Right renal cortex interstitium (tissue), 3 donors: ENCODE results near the gene NR3C2. TPM values are rescaled to one million over a fixed set of nuclear protein-coding genes. Genes with fewer than 3 reads are reported as not detected.
"Not testable (repeated sequence)": the region's sequence is repeated elsewhere in the genome, so short reads cannot be mapped to it uniquely, and the experiment has no call there.

Experiments
- DNase-seq, 3 donors: peaks; one replicate each; pipeline ENCODE4 v3.0.0-alpha.2; 2013; ENCODE audit warnings: low read depth in 3 of 3, low spot score in 2 of 3
- polyA plus RNA-seq, 3 donors: library from polyadenylated mRNA; unstranded; fragments of 120-200 nt; gene quantifications; one replicate each; pipeline ENCODE4 v1.2.1, GENCODE V29; 2013; ENCODE audit not compliant: insufficient read length in 3 of 3

NR3C2 gene
- polyA plus RNA-seq, 3 donors: 15.8 to 17.8 (median 17.6) TPM

GRCh38 chr4:148182230-148182911, 259.8 kb downstream of the NR3C2 start:
- DNase-seq: no peak

GRCh38 chr4:148173397-148174017, 268.7 kb downstream of the NR3C2 start:
- no peak for DNase-seq

GRCh38 chr4:148171596-148171995, 270.6 kb downstream of the NR3C2 start:
- DNase-seq: no peak

GRCh38 chr4:148170408-148171365, 271.5 kb downstream of the NR3C2 start:
- no peak for DNase-seq

GRCh38 chr4:148166132-148166591, 276.1 kb downstream of the NR3C2 start:
- no peak for DNase-seq

GRCh38 chr4:148164557-148164956, 277.7 kb downstream of the NR3C2 start:
- DNase-seq: peak in 1 of 3 donors; percentile 49

- no peak for DNase-seq
Measured at GRCh38 chr4:148162991-148163390, 279.2 kb downstream of the NR3C2 start.

GRCh38 chr4:148162519-148162918, 279.7 kb downstream of the NR3C2 start:
- no peak for DNase-seq

- no peak for DNase-seq
Measured at GRCh38 chr4:148161601-148162000, 280.6 kb downstream of the NR3C2 start.

GRCh38 chr4:148159793-148160192, 282.4 kb downstream of the NR3C2 start:
- no peak for DNase-seq

GRCh38 chr4:148154769-148155168, 287.4 kb downstream of the NR3C2 start:
- no peak for DNase-seq

GRCh38 chr4:148152868-148153625, 289.2 kb downstream of the NR3C2 start:
- peak in 1 of 3 donors; percentile 57 for DNase-seq

GRCh38 chr4:148151806-148152205, 290.4 kb downstream of the NR3C2 start:
- DNase-seq: no peak

GRCh38 chr4:148145475-148145874, 296.7 kb downstream of the NR3C2 start:
- no peak for DNase-seq

GRCh38 chr4:148143174-148143573, 299.0 kb downstream of the NR3C2 start:
- DNase-seq: no peak

GRCh38 chr4:148141501-148141900, 300.7 kb downstream of the NR3C2 start:
- DNase-seq: no peak

- no peak for DNase-seq
Measured at GRCh38 chr4:148126825-148127224, 315.4 kb downstream of the NR3C2 start.

- no peak for DNase-seq
Measured at GRCh38 chr4:148124512-148124911, 317.7 kb downstream of the NR3C2 start.

- DNase-seq: not testable (repeated sequence)
Measured at GRCh38 chr4:148123161-148123560, 319.1 kb downstream of the NR3C2 start.

- no peak for DNase-seq
Measured at GRCh38 chr4:148120216-148120615, 322.0 kb downstream of the NR3C2 start.
